Right atrium auricular region (tissue), 2 donors: ENCODE results near the gene PRLR. TPM values are rescaled to one million over a fixed set of nuclear protein-coding genes. Genes with fewer than 3 reads are reported as not detected.

Experiments
- DNase-seq: peaks from one replicate; pipeline ENCODE4 v3.0.0-alpha.2; 2019; ENCODE audit warnings: low spot score
- H3K27ac ChIP-seq, 2 donors: fragments of 200-600 bp; sonication (generic); 1 replicate in 1 of 2; 2 replicates in 1 of 2; pipeline ENCODE4 v1.5.1; 2016 to 2019
- H3K27me3 ChIP-seq, 2 donors: fragments of 200-600 bp; sonication (generic); one replicate each; pipeline versions ENCODE4 v1.5.1 to v1.6.0; 2017 to 2019
- H3K36me3 ChIP-seq: fragments of 200-600 bp; sonication (generic); one replicate; pipeline ENCODE4 v1.5.1; 2016
- H3K4me1 ChIP-seq, 2 donors: fragments of 200-600 bp; sonication (generic); one replicate each; pipeline versions ENCODE4 v1.5.1 to v1.6.0; 2017 to 2019
- H3K4me3 ChIP-seq, 2 donors: fragments of 200-600 bp; sonication (generic); 1 replicate in 1 of 2; 2 replicates in 1 of 2; pipeline ENCODE4 v1.5.1; 2017 to 2019; ENCODE audit warnings: mild to moderate bottlenecking in 1 of 2, moderate library complexity in 1 of 2
- H3K9me3 ChIP-seq, 2 donors: fragments of 200-600 bp; sonication (generic); one replicate each; pipeline ENCODE4 v1.5.1; 2019
- total RNA-seq, 2 donors: library from RNA; depleted of rRNA; stranded (reverse); fragments of >200 nt; gene quantifications; one replicate each; pipeline ENCODE4 v1.1.0, GENCODE V29; 2016
- TF ChIP-seq, protein P1 (sequence below), 2 donors: fragments of 200-600 bp; sonication (generic); IDR thresholded peaks; one replicate each; pipeline ENCODE4 v1.5.1; 2019; ENCODE audit warnings: antibody characterized with exemption in 2 of 2

Gene PRLR
- total RNA-seq, 2 donors from 2014 or later, result 0.15 to 0.31 TPM

GRCh38 chr5:35172533-35172932 lies 57.8 kb downstream of the PRLR start:
- no peak for DNase-seq
- H3K4me3 ChIP-seq, result no peak overlapping the region
- no peaks in the 10 kb centered on the region for H3K4me1 ChIP-seq
- peaks cover 0 to 10% of the 10 kb centered on the region in 2 donors for H3K9me3 ChIP-seq
- H3K27ac ChIP-seq, result no peak overlapping the region
- H3K27me3 ChIP-seq, result no peaks in the 10 kb centered on the region
- TF ChIP-seq, protein P1, sequence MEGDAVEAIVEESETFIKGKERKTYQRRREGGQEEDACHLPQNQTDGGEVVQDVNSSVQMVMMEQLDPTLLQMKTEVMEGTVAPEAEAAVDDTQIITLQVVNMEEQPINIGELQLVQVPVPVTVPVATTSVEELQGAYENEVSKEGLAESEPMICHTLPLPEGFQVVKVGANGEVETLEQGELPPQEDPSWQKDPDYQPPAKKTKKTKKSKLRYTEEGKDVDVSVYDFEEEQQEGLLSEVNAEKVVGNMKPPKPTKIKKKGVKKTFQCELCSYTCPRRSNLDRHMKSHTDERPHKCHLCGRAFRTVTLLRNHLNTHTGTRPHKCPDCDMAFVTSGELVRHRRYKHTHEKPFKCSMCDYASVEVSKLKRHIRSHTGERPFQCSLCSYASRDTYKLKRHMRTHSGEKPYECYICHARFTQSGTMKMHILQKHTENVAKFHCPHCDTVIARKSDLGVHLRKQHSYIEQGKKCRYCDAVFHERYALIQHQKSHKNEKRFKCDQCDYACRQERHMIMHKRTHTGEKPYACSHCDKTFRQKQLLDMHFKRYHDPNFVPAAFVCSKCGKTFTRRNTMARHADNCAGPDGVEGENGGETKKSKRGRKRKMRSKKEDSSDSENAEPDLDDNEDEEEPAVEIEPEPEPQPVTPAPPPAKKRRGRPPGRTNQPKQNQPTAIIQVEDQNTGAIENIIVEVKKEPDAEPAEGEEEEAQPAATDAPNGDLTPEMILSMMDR (IDR thresholded peaks at IDR 0.05), result no peak
- H3K36me3 ChIP-seq, result no peaks in the 10 kb centered on the region

DNA sequence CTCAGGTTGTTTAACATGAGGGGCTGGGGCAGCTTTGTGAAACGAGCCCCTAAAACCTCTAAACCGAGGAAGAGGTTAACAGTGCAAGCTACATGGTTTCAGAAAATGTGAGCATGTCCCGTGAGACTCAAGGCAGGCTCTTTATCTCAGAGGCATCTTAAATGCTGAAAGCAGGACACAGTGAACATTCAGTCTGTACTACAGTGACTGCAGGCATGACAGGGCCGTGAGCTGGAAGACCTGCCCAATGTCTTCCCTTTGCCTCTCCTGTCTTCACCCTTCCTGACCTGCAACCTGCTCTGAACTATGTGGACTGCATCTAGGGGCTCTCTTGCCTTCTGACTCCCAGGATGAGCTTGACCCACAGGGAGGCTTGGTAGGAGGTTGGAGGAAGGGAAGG lies 58.3 kb downstream of the PRLR start:
- Histone ChIP-seq H3K4me1 (no peaks in the 10 kb centered on the region), H3K36me3 (no peaks in the 10 kb centered on the region), H3K27ac (no peak overlapping the region), H3K9me3 (peaks cover 0 to 10% of the 10 kb centered on the region in 2 donors), H3K4me3 (no peak overlapping the region), H3K27me3 (no peaks in the 10 kb centered on the region)
- DNase-seq, result no peak
- TF ChIP-seq, protein P1 (IDR thresholded peaks at IDR 0.05), result no peak

DNA sequence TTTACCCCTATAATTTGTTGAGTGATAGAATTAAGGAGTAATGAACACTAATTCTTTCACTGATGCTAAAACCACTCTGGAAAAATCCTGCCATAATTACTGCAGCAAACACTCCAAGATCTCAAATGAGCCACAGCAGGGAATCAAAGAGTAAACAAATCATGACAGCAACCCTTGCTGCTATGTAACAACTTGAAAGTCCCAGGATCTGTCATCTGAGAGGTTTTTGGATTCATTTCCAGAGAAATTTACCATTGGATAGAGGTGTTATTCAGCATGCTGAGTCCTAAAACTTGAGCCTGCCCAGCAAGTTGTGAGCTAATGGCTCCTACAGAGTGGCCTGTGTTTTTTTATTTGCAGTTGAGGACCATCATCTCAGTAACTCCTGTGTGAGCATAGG lies 59.2 kb downstream of the PRLR start:
- H3K36me3 ChIP-seq, result no peaks in the 10 kb centered on the region
- no peak overlapping the region for H3K27ac ChIP-seq
- TF ChIP-seq, protein P1 (IDR thresholded peaks at IDR 0.05), result no peak
- no peaks in the 10 kb centered on the region for H3K27me3 ChIP-seq
- no peak for DNase-seq
- H3K9me3 ChIP-seq, result peaks cover 0 to 10% of the 10 kb centered on the region in 2 donors
- H3K4me1 ChIP-seq, result no peaks in the 10 kb centered on the region
- H3K4me3 ChIP-seq, result no peak overlapping the region

DNA sequence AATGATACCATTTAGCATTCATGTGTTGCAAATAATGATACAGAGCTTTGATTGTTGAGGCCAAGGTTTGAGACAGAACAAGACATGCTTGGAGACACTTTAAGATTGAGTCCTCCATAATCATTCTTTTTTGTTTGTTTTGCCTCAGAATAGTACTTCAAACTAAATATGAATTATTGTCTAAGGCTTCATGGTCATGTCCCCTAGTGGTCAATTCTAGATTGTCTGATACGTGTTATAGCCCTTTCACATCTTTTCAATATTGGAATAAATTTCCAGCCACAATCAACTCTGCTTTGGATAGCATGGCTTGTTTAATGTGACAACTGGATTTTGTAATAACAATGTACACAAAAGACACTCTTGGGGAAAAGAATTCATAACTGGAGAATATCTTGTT lies 64.2 kb downstream of the PRLR start:
- TF ChIP-seq, protein P1 (IDR thresholded peaks at IDR 0.05), result no peak
- Histone ChIP-seq H3K27ac (no peak overlapping the region), H3K4me3 (no peak overlapping the region), H3K9me3 (peaks cover 0 to 10% of the 10 kb centered on the region in 2 donors), H3K27me3 (no peaks in the 10 kb centered on the region), H3K36me3 (no peaks in the 10 kb centered on the region), H3K4me1 (peaks cover 0 to 8% of the 10 kb centered on the region in 2 donors)
- no peak for DNase-seq

DNA sequence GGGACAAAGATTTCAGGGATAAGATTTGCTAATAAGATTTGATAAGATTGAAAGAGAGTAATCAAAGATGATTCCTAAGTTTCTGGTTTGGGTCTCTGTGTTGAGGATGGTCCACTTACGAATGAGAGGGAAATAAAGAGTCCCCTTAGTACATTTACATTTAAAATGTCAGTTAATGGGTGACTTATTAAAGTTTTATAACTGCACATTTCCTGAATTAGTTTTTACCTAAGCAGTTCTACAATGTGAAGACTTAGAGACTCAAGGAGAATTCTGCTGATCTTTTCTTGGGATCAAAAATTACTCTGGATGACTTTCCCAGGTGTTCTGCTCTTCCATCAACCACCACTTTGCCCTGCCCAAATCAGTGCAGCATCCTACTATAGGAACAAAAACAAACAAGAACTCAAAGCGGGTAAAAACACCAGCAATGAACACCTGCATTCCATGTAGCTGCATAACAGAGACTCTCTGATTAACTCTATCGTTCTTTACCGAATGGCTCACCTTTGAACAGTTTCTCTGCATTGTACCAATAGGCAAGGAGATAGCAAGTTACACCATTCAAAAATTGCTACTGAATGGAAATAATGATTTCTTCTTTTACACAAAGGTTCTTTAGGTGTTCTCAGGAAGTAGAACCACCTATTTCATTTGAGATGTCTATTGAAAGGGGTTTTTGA lies 65.3 kb downstream of the PRLR start:
- DNase-seq, result no peak
- Histone ChIP-seq H3K9me3 (peaks cover 0 to 10% of the 10 kb centered on the region in 2 donors), H3K27ac (no peak overlapping the region), H3K36me3 (no peaks in the 10 kb centered on the region), H3K27me3 (no peaks in the 10 kb centered on the region), H3K4me1 (peaks cover 0 to 8% of the 10 kb centered on the region in 2 donors), H3K4me3 (no peak overlapping the region)
- TF ChIP-seq, protein P1 (IDR thresholded peaks at IDR 0.05), result no peak

- no peak for DNase-seq
- Histone ChIP-seq H3K4me3 (no peak overlapping the region), H3K4me1 (peaks cover 0 to 8% of the 10 kb centered on the region in 2 donors), H3K36me3 (no peaks in the 10 kb centered on the region), H3K27me3 (no peaks in the 10 kb centered on the region), H3K9me3 (peaks cover 0 to 8% of the 10 kb centered on the region in 2 donors), H3K27ac (no peak overlapping the region)
- TF ChIP-seq, protein P1 (IDR thresholded peaks at IDR 0.05), result no peak
Measured at GRCh38 chr5:35163710-35164033, 66.6 kb downstream of the PRLR start.
